HG03095 (cell line): ENCODE results near the gene MBD6.

Experiments used
- ATAC-seq: cut with Tn5 transposase; IDR thresholded peaks from one replicate; pipeline ENCODE4 v1.9.1; 2021; ENCODE audit warnings: moderate library complexity; ENCODE audit not compliant: unreplicated experiment

Gene MBD6

GRCh38 chr12:57571926-57572762 is 49.5 kb downstream of the MBD6 start:
- no peak for ATAC-seq

GRCh38 chr12:57574795-57575194 is 52.2 kb downstream of the MBD6 start:
- no peak for ATAC-seq

GRCh38 chr12:57575771-57576612 is 53.4 kb downstream of the MBD6 start:
- ATAC-seq = no peak

GRCh38 chr12:57576613-57577160 is 54.1 kb downstream of the MBD6 start:
- ATAC-seq = no peak

- no peak for ATAC-seq
Observed at GRCh38 chr12:57577981-57578758, 55.5 kb downstream of the MBD6 start.

GRCh38 chr12:57579011-57579410 is 56.4 kb downstream of the MBD6 start:
- no peak for ATAC-seq
